Left lung (tissue), 10 donors: ENCODE data around the gene RBBP9. TPM values are rescaled to one million over a fixed set of nuclear protein-coding genes. Genes with fewer than 3 reads are reported as not detected.
"Not testable (repeated sequence)": the region's sequence is repeated elsewhere in the genome, so short reads cannot be mapped to it uniquely, and the experiment has no call there.

ENCODE experiments used
- ATAC-seq: fragments of 200-7000 bp; cut with Tn5 transposase; one replicate; pipeline ENCODE4 v1.9.1; 2020; ENCODE audit warnings: moderate library complexity
- DNase-seq, 4 donors: peaks; one replicate each; pipeline ENCODE4 v3.0.0-alpha.2; 2013 to 2020
- H3K27ac ChIP-seq, 2 donors: fragments of 200-600 bp; sonication (generic) in 1 of 2; one replicate each; pipeline versions ENCODE4 v1.5.0 to v1.8.0; 2020 to 2021
- H3K27me3 ChIP-seq, 2 donors: fragments of 200-600 bp; sonication (generic) in 1 of 2; one replicate each; pipeline versions ENCODE4 v1.5.0 to v1.8.0; 2020 to 2021
- H3K36me3 ChIP-seq, 2 donors: fragments of 200-600 bp; sonication (generic) in 1 of 2; one replicate each; pipeline versions ENCODE4 v1.5.0 to v1.8.0; 2020 to 2021
- H3K4me1 ChIP-seq, 2 donors: fragments of 200-600 bp; one replicate each; pipeline ENCODE4 v1.8.0; 2021
- H3K4me3 ChIP-seq, 2 donors: fragments of 200-600 bp; sonication (generic) in 1 of 2; one replicate each; pipeline versions ENCODE4 v1.5.0 to v1.8.0; 2020 to 2021; ENCODE audit warnings: mild to moderate bottlenecking in 1 of 2
- H3K9me3 ChIP-seq, 2 donors: fragments of 200-600 bp; sonication (generic) in 1 of 2; one replicate each; pipeline versions ENCODE4 v1.5.0 to v1.8.0; 2020 to 2021
- intact Hi-C, 2 donors: fragments of 100-400 bp; cut with DNase I; formaldehyde crosslinking; loops; one replicate each; pipeline versions ENCODE4 v1.11.2 to v1.14.2; 2022
- polyA plus RNA-seq, 6 donors: library from polyadenylated mRNA; unstranded; fragments of 120-200 nt; gene quantifications; one replicate each; pipeline ENCODE4 v1.2.1, GENCODE V29; 2013; ENCODE audit not compliant: insufficient read length in 6 of 6
- total RNA-seq, 2 donors: library from RNA; stranded (reverse); fragmentation: NEBNext Ultra II Directional; extraction: Animal tissue kit (Norgen Biotek cat#: 25700); gene quantifications; one replicate each; pipeline ENCODE4 v1.2.1, GENCODE V29; 2021
- TF ChIP-seq, protein P1 (sequence below), 2 donors: fragments of 200-600 bp; sonication (generic) in 1 of 2; IDR thresholded peaks; one replicate each; pipeline versions ENCODE4 v1.5.0 to v1.8.0; 2021; ENCODE audit warnings: antibody characterized with exemption in 2 of 2
- donor health status: DM: no; HTN: yes; CAD: no.
- donor health status: DM: no; HTN: no; CAD: no.

RBBP9 gene
- total and polyA plus RNA-seq, 8 donors: 17.5 to 37.2 (median 32.3) TPM

DNA sequence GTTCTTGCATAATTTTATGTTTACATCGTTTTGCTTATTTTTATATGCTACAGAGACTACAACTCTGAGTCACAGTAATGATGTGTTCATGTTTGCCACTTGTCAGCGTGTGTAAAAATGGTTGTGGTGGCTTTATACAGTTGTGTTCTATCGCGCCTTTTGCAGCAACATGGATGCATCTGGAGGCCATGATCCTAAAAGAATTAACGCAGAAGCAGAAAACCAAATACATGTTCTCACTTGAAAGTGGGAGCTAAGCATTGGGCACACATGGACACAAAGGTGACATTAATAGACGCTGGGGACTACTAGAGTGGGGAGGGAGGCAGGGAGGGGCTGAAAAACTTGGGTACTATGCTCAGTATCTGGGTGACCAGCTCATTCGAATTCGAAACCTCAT lies 9.7 kb upstream of the RBBP9 start:
- H3K27me3 ChIP-seq: no peaks in the 10 kb centered on the region
- H3K27ac ChIP-seq: peak overlapping the region; percentile 96 to 99
- peak overlapping the region; percentile 84 to 95 for H3K4me3 ChIP-seq
- intact Hi-C loops: no loop called here
- no peak for ATAC-seq
- H3K36me3 ChIP-seq: peaks cover 0 to 12% of the 10 kb centered on the region in 2 donors
- TF ChIP-seq, protein P1, sequence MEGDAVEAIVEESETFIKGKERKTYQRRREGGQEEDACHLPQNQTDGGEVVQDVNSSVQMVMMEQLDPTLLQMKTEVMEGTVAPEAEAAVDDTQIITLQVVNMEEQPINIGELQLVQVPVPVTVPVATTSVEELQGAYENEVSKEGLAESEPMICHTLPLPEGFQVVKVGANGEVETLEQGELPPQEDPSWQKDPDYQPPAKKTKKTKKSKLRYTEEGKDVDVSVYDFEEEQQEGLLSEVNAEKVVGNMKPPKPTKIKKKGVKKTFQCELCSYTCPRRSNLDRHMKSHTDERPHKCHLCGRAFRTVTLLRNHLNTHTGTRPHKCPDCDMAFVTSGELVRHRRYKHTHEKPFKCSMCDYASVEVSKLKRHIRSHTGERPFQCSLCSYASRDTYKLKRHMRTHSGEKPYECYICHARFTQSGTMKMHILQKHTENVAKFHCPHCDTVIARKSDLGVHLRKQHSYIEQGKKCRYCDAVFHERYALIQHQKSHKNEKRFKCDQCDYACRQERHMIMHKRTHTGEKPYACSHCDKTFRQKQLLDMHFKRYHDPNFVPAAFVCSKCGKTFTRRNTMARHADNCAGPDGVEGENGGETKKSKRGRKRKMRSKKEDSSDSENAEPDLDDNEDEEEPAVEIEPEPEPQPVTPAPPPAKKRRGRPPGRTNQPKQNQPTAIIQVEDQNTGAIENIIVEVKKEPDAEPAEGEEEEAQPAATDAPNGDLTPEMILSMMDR (IDR thresholded peaks at IDR 0.05): no peak
- H3K9me3 ChIP-seq: no peaks in the 10 kb centered on the region
- peaks cover 5 to 46% of the 10 kb centered on the region in 2 donors for H3K4me1 ChIP-seq
- no peak for DNase-seq

DNA sequence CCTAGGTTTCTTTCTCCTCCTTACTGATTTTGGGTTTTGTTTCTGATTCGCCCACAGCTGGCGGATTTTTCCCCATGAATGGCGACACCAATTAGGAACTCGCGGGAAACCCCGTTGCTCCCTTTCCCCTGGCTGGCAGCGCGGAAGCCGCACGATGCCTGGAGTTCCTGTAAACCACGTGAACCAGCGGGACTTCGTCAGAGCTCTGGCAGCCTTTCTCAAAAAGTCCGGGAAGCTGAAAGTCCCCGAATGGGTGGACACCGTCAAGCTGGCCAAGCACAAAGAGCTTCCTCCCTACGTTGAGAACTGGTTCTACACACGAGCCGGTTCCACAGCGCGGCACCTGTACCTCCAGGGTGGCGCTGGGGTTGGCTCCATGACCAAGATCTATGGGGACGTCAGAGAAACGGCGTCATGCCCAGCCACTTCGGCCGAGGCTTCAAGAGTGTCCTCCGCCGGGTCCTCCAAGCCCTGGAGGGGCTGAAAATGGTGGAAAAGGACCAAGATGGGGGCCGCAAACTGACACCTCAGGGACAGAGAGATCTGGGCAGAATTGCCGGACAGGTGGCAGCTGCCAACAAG lies 7.5 kb upstream of the RBBP9 start:
- TF ChIP-seq, protein P1 (IDR thresholded peaks at IDR 0.05): no peak
- ATAC-seq: no peak
- Histone ChIP-seq H3K9me3 (no peaks in the 10 kb centered on the region), H3K4me3 (no peak overlapping the region), H3K27ac (peak overlapping the region; percentile 3 to 19), H3K27me3 (no peaks in the 10 kb centered on the region), H3K36me3 (no peaks in the 10 kb centered on the region), H3K4me1 (peaks cover 5 to 24% of the 10 kb centered on the region in 2 donors)
- intact Hi-C loops: no loop called here
- DNase-seq: peak in 3 of 4 donors; percentile 28 to 76 (median 57)

DNA sequence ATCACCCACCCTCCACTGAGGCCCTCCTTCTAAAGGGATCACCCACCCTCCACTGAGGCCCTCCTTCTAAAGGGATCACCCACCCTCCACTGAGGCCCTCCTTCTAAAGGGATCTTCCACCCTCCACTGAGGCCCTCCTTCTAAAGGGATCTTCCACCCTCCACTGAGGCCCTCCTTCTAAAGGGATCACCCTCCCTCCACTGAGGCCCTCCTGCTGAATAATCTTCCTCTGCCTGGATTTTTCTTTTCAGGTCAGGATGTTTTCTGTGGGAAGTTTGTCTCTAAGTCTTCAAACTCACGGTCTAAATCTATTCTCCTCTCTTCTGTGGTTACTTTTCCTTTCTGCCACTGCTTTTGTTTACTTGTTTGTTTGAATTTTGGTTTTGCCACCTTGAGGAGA lies 4.6 kb upstream of the RBBP9 start:
- H3K36me3 ChIP-seq, DNase-seq, ATAC-seq, intact Hi-C loops, H3K9me3 ChIP-seq, H3K4me1 ChIP-seq, H3K27me3 ChIP-seq, H3K4me3 ChIP-seq, H3K27ac ChIP-seq: not testable (repeated sequence)

DNA sequence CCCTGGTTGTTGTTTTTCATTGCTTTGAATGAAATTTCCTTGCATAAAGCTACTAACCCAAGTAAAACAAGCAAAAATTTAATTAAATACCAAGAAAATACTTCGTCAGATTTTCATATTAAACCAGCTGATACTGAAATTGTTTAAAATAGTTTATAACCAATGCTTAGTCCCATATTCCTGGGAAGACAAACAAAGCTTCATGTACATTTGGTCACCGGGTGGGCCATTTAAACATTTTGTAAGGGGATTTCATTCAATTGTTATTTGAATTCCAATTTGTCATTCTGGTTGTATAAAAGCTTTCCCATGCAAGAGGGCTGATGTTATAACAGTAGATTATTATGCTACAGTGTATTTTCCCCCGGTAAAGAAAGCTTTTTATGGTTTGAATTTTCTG lies 578 bp upstream of the RBBP9 start:
- ATAC-seq: no peak
- TF ChIP-seq, protein P1 (IDR thresholded peaks at IDR 0.05): no peak
- intact Hi-C loops: no loop called here
- no peak for DNase-seq
- H3K9me3 ChIP-seq: no peaks in the 10 kb centered on the region
- H3K4me3 ChIP-seq: no peak overlapping the region
- peak overlapping the region; percentile 27 to 39 for H3K27ac ChIP-seq
- H3K4me1 ChIP-seq: peaks cover 5 to 26% of the 10 kb centered on the region in 2 donors
- peaks cover 0 to 10% of the 10 kb centered on the region in 2 donors for H3K36me3 ChIP-seq
- no peaks in the 10 kb centered on the region for H3K27me3 ChIP-seq

DNA sequence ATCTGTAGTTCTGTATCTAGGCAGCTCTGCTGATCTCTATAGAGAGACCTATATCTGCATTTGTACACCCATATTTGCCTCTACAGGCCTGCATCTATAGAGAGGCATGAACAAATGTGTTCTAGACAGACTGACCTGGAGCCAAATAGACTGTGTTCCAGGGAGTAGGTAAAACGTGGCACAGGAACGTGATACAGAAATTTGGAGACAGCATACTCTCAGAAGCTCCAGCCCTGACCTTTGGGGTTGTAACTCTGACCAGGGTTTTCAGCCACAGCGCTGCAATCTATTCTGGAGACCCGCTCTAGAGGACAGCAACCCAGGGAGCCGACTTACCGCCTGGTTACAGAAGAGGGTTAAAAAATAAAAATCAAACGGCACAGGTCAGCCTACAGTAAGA lies 983 bp downstream of the RBBP9 start:
- ATAC-seq (peak; percentile 50), DNase-seq (no peak)
- TF ChIP-seq, protein P1 (IDR thresholded peaks at IDR 0.05): no peak
- Histone ChIP-seq H3K27me3 (no peaks in the 10 kb centered on the region), H3K4me3 (peak overlapping the region; percentile 57 to 67), H3K27ac (no peak overlapping the region), H3K36me3 (peaks cover 0 to 11% of the 10 kb centered on the region in 2 donors), H3K4me1 (peaks cover 5 to 26% of the 10 kb centered on the region in 2 donors), H3K9me3 (no peaks in the 10 kb centered on the region)
- intact Hi-C loops: no loop called here

DNA sequence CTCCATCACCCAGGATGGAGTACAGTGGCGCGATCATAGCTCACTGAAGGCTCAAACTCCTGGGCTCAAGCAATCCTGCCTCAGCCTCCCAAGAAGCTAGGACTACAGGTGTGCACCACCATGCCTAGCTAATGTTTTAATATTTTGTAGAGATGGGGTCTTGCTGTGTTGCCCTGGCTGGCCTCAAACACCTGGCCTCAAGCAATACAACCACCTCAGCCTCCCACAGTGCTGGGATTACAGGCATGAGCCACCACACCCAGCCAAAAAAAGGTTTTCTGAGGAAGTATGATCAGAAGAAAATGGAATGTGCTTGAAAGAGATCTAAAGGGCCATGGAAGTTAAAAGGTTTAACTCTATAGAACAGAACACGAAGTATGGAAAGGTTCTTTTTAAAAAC lies 8.7 kb downstream of the RBBP9 start:
- ATAC-seq (no peak), DNase-seq (no peak)
- Histone ChIP-seq H3K27ac (no peak overlapping the region), H3K9me3 (no peaks in the 10 kb centered on the region), H3K4me1 (peaks cover 0 to 4% of the 10 kb centered on the region in 2 donors), H3K4me3 (no peak overlapping the region), H3K36me3 (peaks cover 0 to 67% of the 10 kb centered on the region in 2 donors), H3K27me3 (no peaks in the 10 kb centered on the region)
- TF ChIP-seq, protein P1 (IDR thresholded peaks at IDR 0.05): no peak
- intact Hi-C loops: no loop called here
